ENCODE data around the gene LRRC4. TPM values are rescaled to one million over a fixed set of nuclear protein-coding genes. Genes with fewer than 3 reads are reported as not detected.
A peak's percentile ranks its signal among the peaks of the same experiment; 100 is the strongest.

LRRC4 gene
- total RNA-seq, 1 donor from 2014 or later = 67.5 TPM

DNA sequence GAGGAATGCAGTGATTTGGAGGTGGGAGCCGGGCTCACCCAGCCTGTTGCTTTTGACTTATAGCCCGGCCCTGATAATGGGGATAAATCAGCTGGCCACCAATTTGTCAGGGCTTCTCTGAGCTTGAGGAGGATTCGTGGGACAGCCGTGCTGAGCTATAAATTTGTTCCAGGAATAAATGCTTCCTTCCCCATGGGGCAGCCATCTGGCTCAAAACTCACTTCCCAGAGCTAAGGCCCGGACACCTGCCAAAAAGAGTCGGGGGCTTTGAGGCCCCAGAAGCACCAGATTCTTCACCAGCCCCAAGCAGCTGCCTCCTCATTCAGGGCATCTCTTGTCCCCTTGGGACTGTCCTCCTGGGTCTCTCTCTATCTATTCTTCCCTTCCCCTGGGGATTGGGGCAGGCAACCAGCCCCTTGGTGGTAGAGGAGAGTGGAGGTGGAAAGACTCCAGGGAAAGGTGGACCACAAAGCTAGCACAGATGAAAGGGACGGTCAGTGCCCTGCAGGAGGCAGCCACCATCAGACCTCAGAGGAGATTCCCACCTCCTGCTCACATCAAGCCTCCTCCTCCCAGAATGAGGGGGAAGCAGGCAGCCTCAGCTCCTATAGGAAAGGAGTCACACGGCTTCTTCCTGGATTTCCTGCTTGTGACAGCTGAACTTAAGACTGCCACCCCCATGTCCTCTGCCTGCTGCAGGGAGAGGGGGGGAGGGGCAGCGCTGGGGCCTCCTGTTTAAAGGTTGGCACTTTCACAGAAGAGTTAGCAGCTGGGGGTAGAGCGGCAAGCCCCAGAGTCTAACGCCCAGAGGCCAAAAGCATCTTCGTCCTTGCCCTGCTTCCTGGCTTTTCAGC is 44.2 kb upstream of the LRRC4 start:
- Mint-ChIP-seq H3K4me3 (no peak overlapping the region), H3K36me3 (ENCODE audit: low read depth) (no peaks in the 10 kb centered on the region), H3K27me3 (ENCODE audit: low read depth) (no peaks in the 10 kb centered on the region), H3K27ac (ENCODE audit: unreplicated experiment) (no peak overlapping the region), H3K4me1 (no peaks in the 10 kb centered on the region), H3K9me3 (no peaks in the 10 kb centered on the region)
- TF ChIP-seq, protein P1, sequence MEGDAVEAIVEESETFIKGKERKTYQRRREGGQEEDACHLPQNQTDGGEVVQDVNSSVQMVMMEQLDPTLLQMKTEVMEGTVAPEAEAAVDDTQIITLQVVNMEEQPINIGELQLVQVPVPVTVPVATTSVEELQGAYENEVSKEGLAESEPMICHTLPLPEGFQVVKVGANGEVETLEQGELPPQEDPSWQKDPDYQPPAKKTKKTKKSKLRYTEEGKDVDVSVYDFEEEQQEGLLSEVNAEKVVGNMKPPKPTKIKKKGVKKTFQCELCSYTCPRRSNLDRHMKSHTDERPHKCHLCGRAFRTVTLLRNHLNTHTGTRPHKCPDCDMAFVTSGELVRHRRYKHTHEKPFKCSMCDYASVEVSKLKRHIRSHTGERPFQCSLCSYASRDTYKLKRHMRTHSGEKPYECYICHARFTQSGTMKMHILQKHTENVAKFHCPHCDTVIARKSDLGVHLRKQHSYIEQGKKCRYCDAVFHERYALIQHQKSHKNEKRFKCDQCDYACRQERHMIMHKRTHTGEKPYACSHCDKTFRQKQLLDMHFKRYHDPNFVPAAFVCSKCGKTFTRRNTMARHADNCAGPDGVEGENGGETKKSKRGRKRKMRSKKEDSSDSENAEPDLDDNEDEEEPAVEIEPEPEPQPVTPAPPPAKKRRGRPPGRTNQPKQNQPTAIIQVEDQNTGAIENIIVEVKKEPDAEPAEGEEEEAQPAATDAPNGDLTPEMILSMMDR (conservative IDR thresholded peaks at IDR 0.05) = no peak
- no peak for DNase-seq (ENCODE audit: low read depth, low spot score)

DNA sequence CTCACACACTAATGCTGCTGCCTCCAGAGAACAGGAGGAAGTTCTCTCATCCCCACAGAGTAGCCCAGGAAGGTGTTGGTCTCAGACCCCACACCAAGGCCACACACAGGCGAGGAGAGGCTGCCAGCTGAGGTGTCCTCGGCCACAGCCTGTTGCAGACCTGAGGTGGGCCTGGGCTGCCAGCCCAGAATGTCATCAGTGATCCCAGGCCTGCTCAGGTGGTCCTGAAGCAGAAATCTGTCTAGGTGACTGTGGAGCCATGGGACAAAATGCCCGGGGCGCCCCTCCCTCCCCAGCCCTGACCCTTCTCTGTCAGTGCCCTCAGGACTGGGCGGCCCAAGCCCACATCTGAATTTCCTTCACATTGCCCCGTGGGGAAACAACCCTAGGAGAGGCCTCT is 43.5 kb upstream of the LRRC4 start:
- TF ChIP-seq, protein P1 (conservative IDR thresholded peaks at IDR 0.05) = no peak
- no peaks in the 10 kb centered on the region for H3K4me1 Mint-ChIP-seq
- DNase-seq (ENCODE audit: low read depth, low spot score) = no peak
- no peak overlapping the region for H3K27ac Mint-ChIP-seq (ENCODE audit: unreplicated experiment)
- no peaks in the 10 kb centered on the region for H3K36me3 Mint-ChIP-seq (ENCODE audit: low read depth)
- H3K9me3 Mint-ChIP-seq = no peaks in the 10 kb centered on the region
- no peak overlapping the region for H3K4me3 Mint-ChIP-seq
- H3K27me3 Mint-ChIP-seq (ENCODE audit: low read depth) = no peaks in the 10 kb centered on the region

DNA sequence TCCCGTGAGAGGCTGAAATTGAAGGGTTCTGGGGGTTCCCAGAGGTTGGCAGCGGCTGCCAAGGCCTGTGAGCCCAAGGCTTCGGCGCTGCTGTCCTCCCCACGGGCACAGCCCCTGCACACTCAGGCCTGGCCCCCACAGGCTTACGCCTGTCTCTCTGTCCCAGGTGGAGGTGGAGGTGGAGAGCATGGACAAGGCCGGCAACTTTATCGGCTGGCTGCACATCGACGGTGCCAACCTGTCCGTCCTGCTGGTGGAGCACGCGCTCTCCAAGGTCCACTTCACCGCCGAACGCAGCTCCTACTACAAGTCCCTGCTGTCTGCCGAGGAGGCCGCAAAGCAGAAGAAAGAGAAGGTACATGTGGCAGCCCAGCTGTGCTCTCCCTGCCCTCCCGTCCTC is 43.1 kb upstream of the LRRC4 start:
- no peaks in the 10 kb centered on the region for H3K27me3 Mint-ChIP-seq (ENCODE audit: low read depth)
- no peaks in the 10 kb centered on the region for H3K4me1 Mint-ChIP-seq
- no peak overlapping the region for H3K4me3 Mint-ChIP-seq
- TF ChIP-seq, protein P1 (conservative IDR thresholded peaks at IDR 0.05) = no peak
- no peaks in the 10 kb centered on the region for H3K9me3 Mint-ChIP-seq
- no peak for DNase-seq (ENCODE audit: low read depth, low spot score)
- no peaks in the 10 kb centered on the region for H3K36me3 Mint-ChIP-seq (ENCODE audit: low read depth)
- peak overlapping the region; percentile 71 for H3K27ac Mint-ChIP-seq (ENCODE audit: unreplicated experiment)

DNA sequence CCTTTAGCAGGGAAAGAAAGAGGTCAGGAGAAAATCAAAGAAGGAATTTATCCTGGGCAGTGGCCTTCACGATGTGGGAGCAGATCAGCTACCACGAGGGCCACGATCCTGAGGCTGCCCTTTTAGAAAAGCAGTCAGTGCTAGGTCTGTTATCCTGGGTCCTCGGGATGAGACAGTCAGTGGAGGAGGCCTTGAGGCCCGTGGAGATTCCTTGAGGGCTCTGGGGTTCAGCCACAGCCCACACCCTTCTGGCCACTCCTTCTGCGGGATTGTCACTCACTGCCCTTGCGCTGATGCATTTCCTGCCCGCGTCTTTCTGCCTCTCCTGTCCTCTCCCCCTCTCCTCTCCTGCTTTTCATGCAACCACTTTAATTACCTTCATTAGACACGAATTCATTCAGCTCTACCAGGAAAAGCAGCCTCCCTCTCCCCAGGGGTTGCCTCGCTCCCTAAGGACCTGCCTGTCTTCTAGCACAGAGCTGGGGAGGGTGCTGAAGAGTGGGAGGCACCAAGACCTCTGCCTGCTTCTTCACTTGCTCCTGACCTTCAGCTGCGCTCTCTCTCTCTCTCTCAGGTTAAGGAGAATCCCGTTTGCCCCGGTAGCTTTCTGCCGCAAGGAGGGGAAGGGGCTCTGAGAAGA is 42.6 kb upstream of the LRRC4 start:
- H3K27ac Mint-ChIP-seq (ENCODE audit: unreplicated experiment) = peak overlapping the region; percentile 71
- DNase-seq (ENCODE audit: low read depth, low spot score) = no peak
- no peak overlapping the region for H3K4me3 Mint-ChIP-seq
- TF ChIP-seq, protein P1 (conservative IDR thresholded peaks at IDR 0.05) = no peak
- no peaks in the 10 kb centered on the region for H3K9me3 Mint-ChIP-seq
- no peaks in the 10 kb centered on the region for H3K36me3 Mint-ChIP-seq (ENCODE audit: low read depth)
- H3K4me1 Mint-ChIP-seq = no peaks in the 10 kb centered on the region
- no peaks in the 10 kb centered on the region for H3K27me3 Mint-ChIP-seq (ENCODE audit: low read depth)

DNA sequence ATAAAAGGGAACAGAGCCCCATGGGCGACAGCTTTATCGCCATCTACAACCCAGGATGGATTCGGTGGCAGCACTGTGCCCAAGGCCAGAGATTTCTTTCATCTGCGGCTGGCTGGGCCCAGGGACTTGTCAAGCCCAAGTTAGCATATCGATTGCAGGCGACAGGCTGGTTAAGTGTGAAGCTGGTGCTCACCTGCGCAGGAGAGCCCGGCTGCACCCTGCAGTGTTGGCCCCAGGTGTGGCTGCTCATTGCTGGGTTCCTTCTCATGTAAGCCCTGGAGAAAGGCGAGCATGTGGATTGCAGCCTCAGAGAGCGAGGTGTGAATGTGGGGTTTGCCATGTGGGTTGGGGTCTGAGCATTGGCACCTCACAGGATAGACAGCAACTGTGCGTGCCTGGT is 40.6 kb upstream of the LRRC4 start:
- no peaks in the 10 kb centered on the region for H3K27me3 Mint-ChIP-seq (ENCODE audit: low read depth)
- no peaks in the 10 kb centered on the region for H3K4me1 Mint-ChIP-seq
- no peak for DNase-seq (ENCODE audit: low read depth, low spot score)
- H3K36me3 Mint-ChIP-seq (ENCODE audit: low read depth) = no peaks in the 10 kb centered on the region
- no peaks in the 10 kb centered on the region for H3K9me3 Mint-ChIP-seq
- no peak overlapping the region for H3K27ac Mint-ChIP-seq (ENCODE audit: unreplicated experiment)
- H3K4me3 Mint-ChIP-seq = no peak overlapping the region
- TF ChIP-seq, protein P1 (conservative IDR thresholded peaks at IDR 0.05) = no peak
